Retinal pigment epithelial cell (primary cell): ENCODE data around the gene CEP295NL.

Experiments
- DNase-seq: peaks from one replicate; pipeline ENCODE4 v3.0.0-alpha.2; 2010; ENCODE audit warnings: low read depth
- H3K4me3 ChIP-seq: 2 replicates; pipeline ENCODE4 v1.5.1; 2011; ENCODE audit warnings: mild to moderate bottlenecking, low read length, control low read depth, moderate library complexity
- TF ChIP-seq, protein P1 (sequence below): conservative IDR thresholded peaks from 2 replicates; pipeline ENCODE4 v1.5.1; 2011; ENCODE audit warnings: low read depth, low read length, control low read depth, inconsistent platforms

CEP295NL gene

DNA sequence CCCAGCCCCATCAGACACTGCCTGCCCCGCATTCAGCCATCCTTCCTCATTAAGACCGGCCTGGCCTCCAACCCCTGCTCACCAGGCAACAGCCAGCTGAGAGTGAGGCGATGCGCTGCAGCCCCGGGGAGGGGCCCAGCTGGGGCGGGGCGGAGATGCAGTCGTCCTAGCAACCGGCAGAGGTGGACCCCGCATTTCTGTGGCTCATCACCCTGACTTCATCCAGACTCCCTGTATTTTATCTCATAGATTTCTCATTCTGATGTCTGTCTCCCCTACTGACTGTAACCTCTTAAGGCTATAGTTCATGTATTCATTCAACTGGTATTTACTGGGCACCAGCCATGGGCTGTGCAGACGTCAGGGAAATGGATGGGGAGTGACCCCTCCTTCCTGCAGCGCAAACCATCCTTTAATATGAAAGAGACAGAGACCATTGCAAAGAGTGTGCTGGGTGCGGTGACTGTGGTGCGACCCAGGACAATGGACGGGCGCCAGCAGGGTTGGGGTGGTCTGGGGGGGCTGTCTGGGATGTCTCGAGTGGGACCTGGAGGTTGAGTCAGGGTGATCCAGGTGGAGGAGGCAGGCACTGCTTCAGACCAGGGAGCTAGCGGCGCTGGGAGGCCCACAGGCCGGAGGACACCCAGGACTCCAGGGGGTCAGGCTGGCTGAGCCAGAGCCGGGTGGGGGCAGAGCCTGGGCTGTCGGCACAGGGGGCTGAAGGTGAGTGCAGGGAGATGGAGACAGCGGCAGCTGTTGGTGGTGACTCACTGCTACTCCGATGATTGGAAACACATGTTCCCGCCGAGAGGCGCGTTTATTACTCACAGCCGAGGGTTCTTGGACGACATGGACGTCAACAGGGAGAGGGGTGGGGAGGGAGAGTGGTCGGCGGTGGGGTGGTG lies 32.7 kb upstream of the CEP295NL start:
- no peak overlapping the region for H3K4me3 ChIP-seq
- DNase-seq, result peak; percentile 76
- TF ChIP-seq, protein P1, sequence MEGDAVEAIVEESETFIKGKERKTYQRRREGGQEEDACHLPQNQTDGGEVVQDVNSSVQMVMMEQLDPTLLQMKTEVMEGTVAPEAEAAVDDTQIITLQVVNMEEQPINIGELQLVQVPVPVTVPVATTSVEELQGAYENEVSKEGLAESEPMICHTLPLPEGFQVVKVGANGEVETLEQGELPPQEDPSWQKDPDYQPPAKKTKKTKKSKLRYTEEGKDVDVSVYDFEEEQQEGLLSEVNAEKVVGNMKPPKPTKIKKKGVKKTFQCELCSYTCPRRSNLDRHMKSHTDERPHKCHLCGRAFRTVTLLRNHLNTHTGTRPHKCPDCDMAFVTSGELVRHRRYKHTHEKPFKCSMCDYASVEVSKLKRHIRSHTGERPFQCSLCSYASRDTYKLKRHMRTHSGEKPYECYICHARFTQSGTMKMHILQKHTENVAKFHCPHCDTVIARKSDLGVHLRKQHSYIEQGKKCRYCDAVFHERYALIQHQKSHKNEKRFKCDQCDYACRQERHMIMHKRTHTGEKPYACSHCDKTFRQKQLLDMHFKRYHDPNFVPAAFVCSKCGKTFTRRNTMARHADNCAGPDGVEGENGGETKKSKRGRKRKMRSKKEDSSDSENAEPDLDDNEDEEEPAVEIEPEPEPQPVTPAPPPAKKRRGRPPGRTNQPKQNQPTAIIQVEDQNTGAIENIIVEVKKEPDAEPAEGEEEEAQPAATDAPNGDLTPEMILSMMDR, result no peak

DNA sequence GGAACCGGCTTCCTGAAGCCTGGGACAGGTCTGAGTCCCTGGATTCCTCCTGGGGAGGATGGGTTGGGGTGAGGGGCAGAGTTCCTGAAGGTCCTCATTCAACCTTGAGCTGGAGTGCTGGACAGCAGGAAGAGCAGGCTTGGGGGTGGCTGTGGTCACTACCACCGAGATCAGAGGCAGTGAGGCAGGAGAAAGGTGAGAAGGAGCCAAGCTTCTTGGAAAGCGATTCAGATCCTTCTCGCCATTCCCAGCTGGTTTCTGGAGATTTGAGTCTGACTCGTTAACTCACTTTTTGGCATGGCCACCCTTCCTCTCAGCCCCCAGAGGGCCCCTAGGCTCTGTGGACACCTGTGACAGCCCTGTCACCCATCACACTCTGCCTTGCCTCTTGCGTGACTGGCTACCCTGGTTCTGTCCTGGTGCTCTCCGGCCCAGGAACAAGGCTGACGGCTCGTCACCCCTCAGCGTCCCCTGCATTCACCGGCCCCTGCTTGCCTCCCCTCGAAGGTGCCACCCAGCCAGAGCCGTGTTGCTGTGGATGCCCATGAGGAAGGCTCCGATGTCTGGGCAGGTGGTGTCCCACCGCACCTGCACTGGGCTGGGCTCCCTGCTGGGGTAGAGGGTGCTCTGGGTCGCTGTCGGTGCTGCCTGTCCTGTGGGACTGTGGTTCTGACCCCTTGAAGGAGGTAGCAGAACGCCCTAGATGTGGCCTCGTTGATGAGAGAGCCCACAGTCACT lies 31.8 kb upstream of the CEP295NL start:
- TF ChIP-seq, protein P1, result no peak
- H3K4me3 ChIP-seq, result no peak overlapping the region
- no peak for DNase-seq

DNA sequence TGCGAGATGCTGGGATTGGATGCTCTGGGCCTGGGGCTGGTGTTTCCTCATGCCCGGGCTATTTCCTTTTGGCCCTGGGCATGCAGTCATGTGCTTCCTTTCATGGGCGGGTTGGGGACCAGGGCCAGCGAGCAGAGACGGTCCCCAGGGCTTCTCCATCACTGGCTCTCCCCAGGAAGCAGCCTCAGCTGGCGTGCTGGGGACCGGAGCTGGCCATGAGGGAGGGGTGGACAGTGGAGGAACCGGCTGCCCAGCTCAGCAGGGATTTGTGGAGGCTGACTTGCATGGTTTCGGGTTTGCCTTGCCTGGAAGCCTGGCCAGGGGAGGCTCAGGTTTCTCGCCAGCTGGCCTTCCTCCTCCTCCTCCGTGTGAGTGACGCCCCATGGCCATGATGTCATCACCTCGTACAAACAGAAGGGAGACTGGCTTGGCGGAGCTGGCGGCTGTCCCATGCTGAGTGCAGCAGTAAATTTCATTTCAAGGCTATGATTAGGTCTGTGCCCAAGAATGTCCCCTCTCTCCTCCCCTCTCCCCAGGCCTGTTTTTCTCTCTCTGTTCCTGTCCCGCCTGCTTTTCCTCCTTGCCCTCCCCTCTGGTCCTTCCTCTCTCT lies 31.1 kb upstream of the CEP295NL start:
- H3K4me3 ChIP-seq, result no peak overlapping the region
- TF ChIP-seq, protein P1, result no peak
- DNase-seq, result peak; percentile 96

- peak; percentile 98 for DNase-seq
- TF ChIP-seq, protein P1, result no peak
- no peak overlapping the region for H3K4me3 ChIP-seq
These were observed 30.3 kb upstream of the CEP295NL start for GRCh38 chr17:78933025-78933958.

- no peak overlapping the region for H3K4me3 ChIP-seq
- TF ChIP-seq, protein P1, result no peak
- no peak for DNase-seq
These were observed 27.1 kb upstream of the CEP295NL start for GRCh38 chr17:78929908-78930775.
